Subcutaneous abdominal adipose tissue (tissue), 5 donors: ENCODE measurements around the gene NTNG2.

Experiments used
- H3K27ac ChIP-seq: one replicate; pipeline ENCODE4 v1.7.0; 2013; ENCODE audit warnings: low read depth, mild to moderate bottlenecking, inconsistent platforms, low read length, moderate library complexity
- H3K27me3 ChIP-seq, 5 donors: one replicate each; pipeline ENCODE4 v1.7.0; 2013; ENCODE audit warnings: low read length in 5 of 5, inconsistent platforms in 1 of 5; ENCODE audit not compliant: control insufficient read depth in 5 of 5, insufficient read depth in 4 of 5
- H3K36me3 ChIP-seq, 5 donors: one replicate each; pipeline ENCODE4 v1.7.0; 2013; ENCODE audit warnings: low read length in 5 of 5; ENCODE audit not compliant: control insufficient read depth in 5 of 5, insufficient read depth in 5 of 5
- H3K4me1 ChIP-seq, 5 donors: one replicate each; pipeline ENCODE4 v1.7.0; 2013; ENCODE audit warnings: low read length in 5 of 5, mild to moderate bottlenecking in 3 of 5, moderate library complexity in 1 of 5; ENCODE audit not compliant: control insufficient read depth in 5 of 5, insufficient read depth in 5 of 5
- H3K4me3 ChIP-seq, 5 donors: one replicate each; pipeline ENCODE4 v1.7.0; 2013; ENCODE audit warnings: low read length in 5 of 5, low read depth in 1 of 5
- H3K9ac ChIP-seq, 5 donors: one replicate each; pipeline ENCODE4 v1.7.0; 2013; ENCODE audit warnings: low read length in 5 of 5, mild to moderate bottlenecking in 4 of 5, moderate library complexity in 3 of 5
- H3K9me3 ChIP-seq, 5 donors: one replicate each; pipeline ENCODE4 v1.7.0; 2013; ENCODE audit warnings: low read length in 5 of 5; ENCODE audit not compliant: control insufficient read depth in 5 of 5
- donor health status: healthy.
- donor health status: healthy.
- donor health status: healthy.
- donor health status: healthy.
- donor health status: healthy.

The NTNG2 gene

DNA sequence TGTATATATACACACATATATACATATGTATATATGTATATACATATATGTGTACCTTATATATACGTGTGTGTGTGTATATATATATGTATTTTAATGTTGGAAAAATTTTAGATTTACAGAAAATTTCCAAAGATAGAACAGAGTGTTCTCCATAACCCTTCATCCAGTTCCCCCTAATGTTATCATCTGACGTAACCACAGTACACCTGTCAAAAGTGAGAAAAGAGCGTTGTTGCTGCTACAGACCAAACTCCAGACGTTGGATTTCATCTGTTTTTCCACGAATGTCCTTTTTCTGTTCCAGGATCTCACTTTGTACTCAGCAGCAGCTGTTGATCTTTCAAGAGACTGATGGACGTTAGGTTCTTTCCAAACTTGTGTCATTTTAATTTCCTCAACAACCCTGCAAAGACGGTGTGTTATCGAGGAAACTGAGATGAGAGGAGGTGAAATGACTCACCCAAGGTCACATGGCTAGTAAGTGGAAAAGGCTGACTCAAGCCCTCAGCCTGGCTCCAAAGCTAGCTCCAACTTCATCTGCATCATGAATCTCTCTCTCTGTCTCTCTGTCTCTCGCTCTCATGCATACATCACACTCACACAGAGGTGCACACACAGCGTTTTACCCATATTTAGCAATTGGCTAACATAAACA, 17.0 kb upstream of the NTNG2 start:
- peaks cover 24 to 57% (median 39%) of the 10 kb centered on the region in 5 donors for H3K27me3 ChIP-seq
- no peak overlapping the region for H3K9ac ChIP-seq
- no peak overlapping the region for H3K27ac ChIP-seq
- H3K9me3 ChIP-seq = no peaks in the 10 kb centered on the region
- no peaks in the 10 kb centered on the region for H3K36me3 ChIP-seq
- no peak overlapping the region for H3K4me3 ChIP-seq
- peaks cover 0 to 13% (median 9%) of the 10 kb centered on the region in 5 donors for H3K4me1 ChIP-seq

DNA sequence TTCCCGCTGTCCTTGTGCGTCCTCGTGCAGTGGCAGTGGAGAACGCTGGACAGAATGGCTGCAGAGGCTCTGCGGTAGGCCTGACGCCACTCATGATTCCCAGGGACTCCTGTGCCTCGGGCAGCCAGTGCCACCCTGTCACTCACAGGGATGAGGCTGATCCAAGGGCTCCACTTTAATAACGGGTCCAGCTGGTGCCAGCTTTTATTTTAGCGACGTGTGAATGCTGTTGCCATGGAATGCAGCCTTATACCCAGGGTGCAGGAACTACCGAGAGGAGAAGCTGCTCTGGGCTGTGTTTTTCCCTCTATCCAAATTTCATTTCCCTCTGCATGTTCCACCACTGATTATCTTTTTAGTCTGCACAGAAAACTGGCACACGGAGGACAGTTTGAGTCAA, 15.8 kb upstream of the NTNG2 start:
- Histone ChIP-seq H3K27me3 (peaks cover 28 to 58% (median 43%) of the 10 kb centered on the region in 5 donors), H3K36me3 (no peaks in the 10 kb centered on the region), H3K4me1 (peaks cover 0 to 12% (median 8%) of the 10 kb centered on the region in 5 donors), H3K9me3 (no peaks in the 10 kb centered on the region), H3K27ac (no peak overlapping the region), H3K4me3 (no peak overlapping the region), H3K9ac (no peak overlapping the region)

DNA sequence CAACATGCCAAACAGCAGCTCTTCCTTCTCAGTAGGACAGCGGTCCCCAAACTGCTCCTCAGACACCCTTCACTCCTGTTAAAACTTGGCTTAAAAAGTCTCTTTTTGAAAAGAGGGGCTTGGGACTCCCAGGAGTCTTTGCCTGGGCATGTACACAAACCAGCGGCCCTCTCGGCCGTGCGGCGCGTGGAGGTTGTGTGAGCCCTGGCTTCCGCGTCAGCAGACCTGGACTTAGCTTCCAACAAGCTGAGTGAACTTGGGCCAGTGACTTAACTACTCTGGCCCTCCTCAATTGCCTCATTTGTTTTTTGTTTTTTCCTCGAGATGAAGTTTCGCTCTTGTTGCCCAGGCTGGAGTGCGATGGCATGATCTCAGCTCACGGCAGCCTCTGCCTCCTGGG, 15.3 kb upstream of the NTNG2 start:
- Histone ChIP-seq H3K36me3 (no peaks in the 10 kb centered on the region), H3K27ac (no peak overlapping the region), H3K27me3 (peaks cover 28 to 58% (median 44%) of the 10 kb centered on the region in 5 donors), H3K4me1 (peaks cover 0 to 7% (median 3%) of the 10 kb centered on the region in 5 donors), H3K4me3 (no peak overlapping the region), H3K9ac (no peak overlapping the region), H3K9me3 (no peaks in the 10 kb centered on the region)

DNA sequence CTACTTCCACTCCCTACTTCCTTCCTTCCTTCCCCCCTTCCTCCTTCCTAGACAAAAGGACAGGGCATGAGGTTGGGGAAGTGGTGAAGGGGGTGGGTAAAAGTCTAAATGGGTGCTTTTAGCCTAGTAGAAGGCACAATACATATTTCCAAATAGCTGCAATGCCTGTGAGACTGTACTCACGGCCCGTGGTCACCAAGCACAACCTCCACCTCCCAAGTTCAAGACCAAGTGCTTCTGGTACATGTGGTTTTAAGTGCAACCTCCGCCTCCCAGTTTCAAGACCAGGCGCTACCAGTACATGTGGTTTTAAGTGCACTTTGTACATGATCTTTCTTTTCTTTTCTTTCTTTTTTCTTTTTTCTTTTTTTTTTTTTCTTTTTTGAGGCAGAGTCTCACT, 14.5 kb upstream of the NTNG2 start:
- Histone ChIP-seq H3K4me3 (no peak overlapping the region), H3K27ac (no peak overlapping the region), H3K4me1 (no peaks in the 10 kb centered on the region), H3K27me3 (peaks cover 28 to 55% (median 45%) of the 10 kb centered on the region in 5 donors), H3K9ac (no peak overlapping the region), H3K36me3 (no peaks in the 10 kb centered on the region), H3K9me3 (no peaks in the 10 kb centered on the region)

DNA sequence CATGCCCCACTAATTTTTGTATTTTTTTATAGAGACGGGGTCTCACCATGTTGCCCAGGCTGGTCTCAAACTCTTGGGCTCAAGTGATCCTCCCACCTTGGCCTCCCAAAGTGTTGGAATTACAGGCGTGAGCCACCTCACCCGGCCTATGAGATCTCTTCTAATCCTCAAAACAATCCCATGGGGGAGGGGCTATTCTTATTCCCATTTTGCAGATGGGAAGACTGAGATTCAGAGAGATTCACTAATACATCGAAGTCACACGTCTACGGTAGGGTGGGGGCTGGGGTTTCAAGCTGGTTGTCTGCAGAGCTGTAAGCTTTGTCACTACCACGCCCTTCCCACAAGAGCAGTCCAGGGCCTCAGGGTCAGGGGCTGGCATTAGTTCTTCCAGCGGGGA, 14.0 kb upstream of the NTNG2 start:
- peaks cover 28 to 50% (median 40%) of the 10 kb centered on the region in 5 donors for H3K27me3 ChIP-seq
- H3K36me3 ChIP-seq = no peaks in the 10 kb centered on the region
- H3K4me1 ChIP-seq = no peaks in the 10 kb centered on the region
- no peak overlapping the region for H3K27ac ChIP-seq
- no peaks in the 10 kb centered on the region for H3K9me3 ChIP-seq
- H3K9ac ChIP-seq = no peak overlapping the region
- no peak overlapping the region for H3K4me3 ChIP-seq

DNA sequence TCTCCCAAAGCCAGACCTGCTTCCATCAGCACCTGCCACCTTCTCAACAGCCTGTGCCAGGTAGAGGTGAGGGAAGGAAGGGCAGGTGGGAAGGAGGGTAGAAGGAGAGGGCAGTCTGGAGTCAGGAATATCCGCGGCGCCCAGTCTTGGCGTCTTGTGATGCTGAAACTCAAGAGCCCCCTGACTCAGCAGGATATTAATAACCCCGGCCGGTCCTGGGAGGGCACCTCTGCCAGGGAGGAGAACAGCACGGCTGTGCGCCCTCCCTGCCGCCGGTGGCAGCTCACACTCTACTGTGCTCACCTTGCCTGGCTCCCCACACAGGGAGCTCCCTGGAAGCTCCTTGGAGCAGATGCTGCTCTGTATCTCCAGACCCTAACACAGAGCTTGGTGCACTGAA, 11.6 kb upstream of the NTNG2 start:
- Histone ChIP-seq H3K36me3 (no peaks in the 10 kb centered on the region), H3K4me3 (no peak overlapping the region), H3K9me3 (no peaks in the 10 kb centered on the region), H3K9ac (no peak overlapping the region), H3K4me1 (no peaks in the 10 kb centered on the region), H3K27me3 (peaks cover 24 to 51% (median 38%) of the 10 kb centered on the region in 5 donors), H3K27ac (no peak overlapping the region)

DNA sequence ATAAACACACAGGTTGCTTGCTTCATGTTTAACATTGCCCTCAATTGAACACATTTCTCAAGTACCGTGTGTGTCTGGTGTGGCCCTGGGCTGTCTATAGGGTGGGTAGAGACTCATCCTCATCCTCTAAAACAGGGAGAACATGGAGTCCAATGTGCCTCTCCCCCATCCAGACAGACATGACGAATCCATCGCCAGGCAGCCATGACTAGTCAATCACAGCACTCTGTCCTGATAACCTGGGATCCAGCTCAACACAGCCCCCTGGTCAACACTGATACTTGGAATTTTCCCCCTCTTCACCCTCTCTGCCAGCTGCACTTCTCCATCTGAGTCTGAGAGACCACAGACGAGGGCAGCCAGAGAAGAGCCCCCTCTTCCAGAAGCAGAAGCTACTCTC, 10.7 kb upstream of the NTNG2 start:
- no peaks in the 10 kb centered on the region for H3K4me1 ChIP-seq
- H3K9ac ChIP-seq = no peak overlapping the region
- no peak overlapping the region for H3K27ac ChIP-seq
- no peak overlapping the region for H3K4me3 ChIP-seq
- H3K36me3 ChIP-seq = no peaks in the 10 kb centered on the region
- no peaks in the 10 kb centered on the region for H3K9me3 ChIP-seq
- H3K27me3 ChIP-seq = peaks cover 24 to 54% (median 35%) of the 10 kb centered on the region in 5 donors

DNA sequence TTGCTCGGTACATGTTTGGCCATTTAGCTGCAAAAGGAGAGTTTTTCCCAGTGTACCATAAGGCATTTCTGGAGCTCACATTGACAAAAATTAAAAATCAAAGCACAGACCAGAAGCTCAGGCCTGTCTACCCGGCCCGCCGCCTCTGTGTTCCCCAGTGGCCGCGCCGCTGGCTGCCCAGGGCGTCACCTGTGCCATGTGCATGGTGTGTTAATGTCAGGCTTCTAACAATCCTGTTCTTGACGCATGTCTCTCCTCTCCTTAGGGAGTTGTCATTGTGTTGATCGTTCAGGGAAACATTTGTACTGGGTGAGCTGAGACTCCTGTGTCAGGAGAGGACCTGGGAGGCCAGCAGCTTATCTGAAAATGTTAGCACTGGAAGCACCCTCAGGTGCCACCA, 9.6 kb upstream of the NTNG2 start:
- no peaks in the 10 kb centered on the region for H3K9me3 ChIP-seq
- H3K27me3 ChIP-seq = peaks cover 22 to 54% (median 40%) of the 10 kb centered on the region in 5 donors
- no peak overlapping the region for H3K27ac ChIP-seq
- no peaks in the 10 kb centered on the region for H3K4me1 ChIP-seq
- H3K4me3 ChIP-seq = no peak overlapping the region
- no peak overlapping the region for H3K9ac ChIP-seq
- no peaks in the 10 kb centered on the region for H3K36me3 ChIP-seq

DNA sequence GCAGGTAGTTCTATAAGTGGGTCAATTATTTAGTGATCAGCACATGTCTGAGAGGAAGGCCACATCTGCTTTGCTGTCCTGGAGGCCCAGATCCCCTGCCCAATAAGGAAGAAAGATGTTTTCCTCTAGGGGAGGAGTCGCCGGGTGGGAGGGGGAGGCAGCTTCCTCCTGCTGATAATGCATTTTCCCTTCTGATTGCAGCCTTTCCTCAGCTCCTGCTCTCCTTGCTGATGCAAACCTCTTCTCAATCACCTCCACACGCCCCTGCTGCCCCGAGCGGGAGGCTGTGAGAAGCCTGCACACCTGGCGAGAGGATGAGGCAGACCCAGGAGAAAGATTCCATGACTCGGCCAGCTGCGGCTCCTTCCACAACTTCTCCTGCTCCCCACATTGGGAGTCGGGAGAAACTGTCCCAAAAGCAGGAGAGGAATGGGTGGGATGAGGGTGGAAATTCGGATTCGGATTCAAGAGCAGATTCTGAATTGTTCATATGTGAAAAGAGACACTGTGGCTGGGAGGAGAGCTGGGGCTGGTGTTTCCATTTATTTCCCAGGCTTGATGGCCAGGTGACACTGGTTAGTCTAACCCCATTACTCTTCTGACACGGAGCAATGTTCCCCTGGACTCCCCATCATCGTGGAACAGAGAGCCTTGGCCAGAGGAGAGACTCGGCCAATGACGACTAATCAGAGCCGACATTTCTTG, 6.8 kb upstream of the NTNG2 start:
- Histone ChIP-seq H3K36me3 (no peaks in the 10 kb centered on the region), H3K27me3 (peaks cover 14 to 59% (median 39%) of the 10 kb centered on the region in 5 donors), H3K4me1 (no peaks in the 10 kb centered on the region), H3K27ac (no peak overlapping the region), H3K9me3 (no peaks in the 10 kb centered on the region), H3K4me3 (no peak overlapping the region), H3K9ac (no peak overlapping the region)

DNA sequence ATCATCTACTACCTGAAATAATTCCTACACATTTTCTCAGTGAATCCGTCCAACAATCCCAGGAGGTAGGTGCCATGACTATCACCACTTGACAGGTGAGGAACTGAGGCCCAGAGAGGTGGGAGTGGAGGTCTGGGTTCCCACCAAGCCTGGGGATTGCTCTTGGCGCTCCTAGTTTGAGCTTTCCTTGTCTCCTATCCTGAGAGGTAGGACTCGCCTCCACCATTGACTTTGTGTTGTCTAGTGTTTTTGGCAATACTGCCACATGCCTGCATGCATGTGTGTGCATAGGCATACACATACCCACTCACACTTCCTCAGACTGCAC, 6.3 kb upstream of the NTNG2 start:
- H3K36me3 ChIP-seq = no peaks in the 10 kb centered on the region
- H3K4me3 ChIP-seq = no peak overlapping the region
- no peaks in the 10 kb centered on the region for H3K9me3 ChIP-seq
- H3K27ac ChIP-seq = no peak overlapping the region
- H3K4me1 ChIP-seq = no peaks in the 10 kb centered on the region
- H3K9ac ChIP-seq = no peak overlapping the region
- peaks cover 14 to 59% (median 38%) of the 10 kb centered on the region in 5 donors for H3K27me3 ChIP-seq
